Measurements from ENCODE around the gene FAIM2. TPM values are rescaled to one million over a fixed set of nuclear protein-coding genes. Genes with fewer than 3 reads are reported as not detected.

FAIM2 gene
- total and polyA plus RNA-seq, 10 of the 15 experiments (the other 5 are each of a cell fraction or from before 2014, with no cell fraction given): not detected

GRCh38 chr12:49838973-49839633, 64.6 kb downstream of the FAIM2 start (continued):
- TF ChIP-seq NR2C1 (IDR thresholded peaks at IDR 0.05) (no peak), PBX3 (IDR thresholded peaks at IDR 0.05; ENCODE audit: insufficient replicate concordance, low read depth, low read length) (peak; percentile 53), SREBF1 (IDR thresholded peaks at IDR 0.05; ENCODE audit: low read length) (no peak), MEF2A (IDR thresholded peaks at IDR 0.05; ENCODE audit: insufficient read depth, low read depth, low read length) (no peak), ZZZ3 (IDR thresholded peaks at IDR 0.05; ENCODE audit: control insufficient read depth, insufficient read length, low read depth) (no peak), CHD2 (IDR thresholded peaks at IDR 0.05; ENCODE audit: borderline replicate concordance, low read depth, low read length) (no peak), CUX1 (IDR thresholded peaks at IDR 0.05; ENCODE audit: insufficient replicate concordance, low read depth, low read length) (no peak)

All from GM12878 (cell line).